ENCODE data around the gene HMBS. TPM values are rescaled to one million over a fixed set of nuclear protein-coding genes. Genes with fewer than 3 reads are reported as not detected.
"Not testable (repeated sequence)": the region's sequence is repeated elsewhere in the genome, so short reads cannot be mapped to it uniquely, and the experiment has no call there.

HMBS gene
- total RNA-seq, 1 donor from 2014 or later: 38.2 TPM

DNA sequence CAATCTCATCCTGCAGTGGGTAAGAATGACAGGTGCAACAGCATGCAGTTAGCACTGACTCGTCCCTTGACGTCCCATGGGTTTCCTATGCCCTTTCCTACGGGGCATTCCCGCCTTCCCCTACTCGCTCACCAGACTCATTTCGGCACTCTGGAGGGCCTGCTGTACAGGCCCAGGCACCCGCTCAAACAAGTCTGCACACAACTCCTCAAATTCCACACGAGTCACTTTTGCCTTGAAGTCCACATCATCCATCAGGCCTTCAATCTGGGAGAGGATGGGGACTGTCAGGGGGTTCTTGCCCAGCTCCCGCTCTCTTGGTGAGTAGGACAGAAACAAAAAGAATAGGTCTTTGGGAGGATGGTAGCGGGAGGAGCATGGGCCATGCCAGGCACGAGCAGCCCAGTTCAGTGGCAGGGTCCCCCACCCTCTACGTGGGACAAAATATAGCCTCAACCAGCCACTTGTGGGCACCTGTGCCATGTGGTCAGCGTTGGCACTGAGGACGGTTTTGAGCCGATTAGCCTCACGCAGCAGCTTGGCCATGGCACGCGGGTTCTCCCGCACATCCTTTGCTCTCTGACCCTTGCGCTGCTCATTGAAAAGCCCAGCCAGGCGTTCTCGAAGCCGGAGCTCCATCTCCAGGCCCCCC lies 32.4 kb upstream of the HMBS start:
- Mint-ChIP-seq H3K27me3 (no peaks in the 10 kb centered on the region), H3K36me3 (peaks cover 24% of the 10 kb centered on the region), H3K4me1 (ENCODE audit: unreplicated experiment) (peaks cover 8% of the 10 kb centered on the region), H3K27ac (no peak overlapping the region), H3K9me3 (no peaks in the 10 kb centered on the region), H3K4me3 (no peak overlapping the region)
- no peak for DNase-seq (ENCODE audit: extremely low spot score, unreplicated experiment)
- TF ChIP-seq, protein P1, sequence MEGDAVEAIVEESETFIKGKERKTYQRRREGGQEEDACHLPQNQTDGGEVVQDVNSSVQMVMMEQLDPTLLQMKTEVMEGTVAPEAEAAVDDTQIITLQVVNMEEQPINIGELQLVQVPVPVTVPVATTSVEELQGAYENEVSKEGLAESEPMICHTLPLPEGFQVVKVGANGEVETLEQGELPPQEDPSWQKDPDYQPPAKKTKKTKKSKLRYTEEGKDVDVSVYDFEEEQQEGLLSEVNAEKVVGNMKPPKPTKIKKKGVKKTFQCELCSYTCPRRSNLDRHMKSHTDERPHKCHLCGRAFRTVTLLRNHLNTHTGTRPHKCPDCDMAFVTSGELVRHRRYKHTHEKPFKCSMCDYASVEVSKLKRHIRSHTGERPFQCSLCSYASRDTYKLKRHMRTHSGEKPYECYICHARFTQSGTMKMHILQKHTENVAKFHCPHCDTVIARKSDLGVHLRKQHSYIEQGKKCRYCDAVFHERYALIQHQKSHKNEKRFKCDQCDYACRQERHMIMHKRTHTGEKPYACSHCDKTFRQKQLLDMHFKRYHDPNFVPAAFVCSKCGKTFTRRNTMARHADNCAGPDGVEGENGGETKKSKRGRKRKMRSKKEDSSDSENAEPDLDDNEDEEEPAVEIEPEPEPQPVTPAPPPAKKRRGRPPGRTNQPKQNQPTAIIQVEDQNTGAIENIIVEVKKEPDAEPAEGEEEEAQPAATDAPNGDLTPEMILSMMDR (conservative IDR thresholded peaks at IDR 0.05): no peak

DNA sequence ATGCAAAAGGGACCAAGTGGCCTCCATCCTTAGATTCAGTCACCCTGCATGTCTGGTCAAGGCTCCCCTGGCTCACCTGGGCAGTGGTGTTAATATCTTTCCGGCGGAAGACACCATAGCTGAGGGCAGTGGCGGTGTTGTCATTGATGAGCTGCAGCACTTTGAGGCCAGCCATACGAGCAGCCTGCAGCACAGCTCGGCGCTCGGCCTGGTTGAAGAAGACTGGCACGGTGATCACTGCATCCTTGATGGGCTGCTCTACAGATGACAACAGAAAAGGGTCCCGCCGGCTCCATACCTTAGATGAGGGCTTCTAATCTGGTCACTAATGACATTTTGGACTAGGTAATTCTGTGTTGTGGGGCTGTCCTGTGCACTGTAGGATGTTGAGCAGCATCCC lies 30.3 kb upstream of the HMBS start:
- Mint-ChIP-seq H3K27ac (no peak overlapping the region), H3K9me3 (no peaks in the 10 kb centered on the region), H3K4me3 (peak overlapping the region; percentile 69)

DNA sequence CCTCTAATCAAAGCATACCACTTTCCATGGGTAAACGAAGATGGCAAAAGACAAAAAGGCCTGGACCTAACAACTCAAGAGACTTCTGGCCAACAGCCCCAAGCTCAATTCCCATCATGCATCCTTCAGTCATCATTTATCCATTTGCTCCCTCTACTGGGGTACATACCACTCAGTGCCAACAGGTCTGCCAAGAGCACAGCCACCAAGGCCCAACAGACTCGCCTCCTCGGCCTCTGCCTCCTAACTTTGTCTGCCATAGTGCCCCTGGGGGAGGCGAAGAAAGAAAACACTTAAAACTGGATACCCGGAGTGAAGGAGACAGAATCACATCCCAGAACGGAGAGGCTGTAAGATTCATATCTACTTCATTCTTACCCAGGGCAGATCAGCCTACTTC lies 28.8 kb upstream of the HMBS start:
- H3K4me1 Mint-ChIP-seq (ENCODE audit: unreplicated experiment): peaks cover 11% of the 10 kb centered on the region
- no peaks in the 10 kb centered on the region for H3K9me3 Mint-ChIP-seq
- peak overlapping the region; percentile 90 for H3K4me3 Mint-ChIP-seq
- TF ChIP-seq, protein P1 (conservative IDR thresholded peaks at IDR 0.05): peak; percentile 16
- H3K27ac Mint-ChIP-seq: peak overlapping the region; percentile 88
- H3K27me3 Mint-ChIP-seq: no peaks in the 10 kb centered on the region
- H3K36me3 Mint-ChIP-seq: peaks cover 22% of the 10 kb centered on the region
- no peak for DNase-seq (ENCODE audit: extremely low spot score, unreplicated experiment)

More for the DNA sequence above, 30.3 kb upstream of the HMBS start:
- Mint-ChIP-seq H3K4me1 (ENCODE audit: unreplicated experiment) (peaks cover 11% of the 10 kb centered on the region), H3K27me3 (no peaks in the 10 kb centered on the region), H3K36me3 (peaks cover 22% of the 10 kb centered on the region)
- no peak for DNase-seq (ENCODE audit: extremely low spot score, unreplicated experiment)
- TF ChIP-seq, protein P1 (conservative IDR thresholded peaks at IDR 0.05): no peak

DNA sequence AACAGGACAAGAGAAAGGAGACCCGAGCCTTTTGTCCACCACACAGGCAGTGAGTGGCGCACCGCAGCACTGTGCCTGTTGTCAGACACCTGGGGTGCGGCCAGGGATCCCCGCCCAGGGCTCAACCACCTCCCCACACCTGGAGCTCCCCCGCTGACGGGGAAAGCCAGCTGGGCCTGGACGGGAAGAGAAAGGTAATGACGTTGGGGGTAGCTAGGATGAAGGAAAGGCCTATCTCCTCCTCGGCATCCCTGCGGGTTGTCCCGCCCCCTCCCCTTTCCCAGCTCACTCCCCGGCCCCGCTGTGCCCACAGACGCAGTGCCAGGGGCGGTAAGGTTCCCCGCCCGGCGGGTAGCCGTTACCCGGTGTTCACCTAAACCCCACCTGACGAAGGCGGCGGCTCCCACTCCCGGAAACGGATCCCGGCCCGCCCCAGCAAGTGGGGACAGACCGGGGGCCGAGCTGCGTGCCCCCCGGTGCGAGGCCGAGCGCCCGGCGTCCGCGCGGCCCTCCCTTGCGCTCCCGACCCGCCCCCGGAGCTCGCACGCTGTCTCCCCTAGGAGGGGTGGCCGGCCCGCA lies 28.2 kb upstream of the HMBS start:
- Mint-ChIP-seq H3K4me1 (ENCODE audit: unreplicated experiment) (peaks cover 11% of the 10 kb centered on the region), H3K4me3 (peak overlapping the region; percentile 90), H3K27me3 (no peaks in the 10 kb centered on the region), H3K27ac (peak overlapping the region; percentile 90), H3K36me3 (peaks cover 22% of the 10 kb centered on the region), H3K9me3 (no peaks in the 10 kb centered on the region)
- TF ChIP-seq, protein P1 (conservative IDR thresholded peaks at IDR 0.05): no peak
- no peak for DNase-seq (ENCODE audit: extremely low spot score, unreplicated experiment)

DNA sequence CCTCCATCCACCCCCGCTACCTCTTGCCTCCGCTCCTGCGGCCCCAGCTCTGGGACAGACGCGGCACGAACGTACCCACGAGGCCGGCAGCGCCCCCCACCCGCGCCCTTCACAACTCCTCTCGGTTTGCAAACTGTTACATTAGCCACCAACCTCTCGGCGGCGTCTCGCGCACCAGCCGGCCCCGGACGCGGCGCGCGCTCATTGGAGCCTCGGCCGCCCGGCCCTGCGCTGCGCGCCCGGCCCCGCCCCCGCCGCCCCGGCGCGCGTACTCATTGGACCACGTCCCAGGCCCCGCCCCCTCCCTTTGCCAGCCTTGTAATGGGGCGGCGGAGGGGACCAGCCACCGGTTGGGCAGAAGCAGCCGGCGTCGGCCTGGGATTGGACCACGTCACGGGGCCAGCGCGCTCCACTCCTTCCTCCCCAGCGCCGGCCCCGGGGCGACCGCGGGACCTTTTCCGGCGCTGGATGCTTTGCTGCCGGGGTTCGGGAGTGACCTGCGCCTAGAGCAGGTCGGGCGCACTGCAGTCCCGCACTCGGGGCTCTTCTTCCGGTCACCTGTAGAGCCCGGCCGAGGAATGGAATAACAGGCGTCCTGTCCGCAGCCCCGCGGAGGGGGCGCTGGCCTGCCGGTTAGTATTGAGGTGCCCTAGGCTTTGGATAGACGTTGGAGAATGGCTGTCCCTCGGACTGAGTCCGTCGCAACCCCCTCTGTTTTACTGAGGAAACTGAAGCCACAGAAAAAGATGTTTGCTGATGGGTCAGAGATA lies 27.5 kb upstream of the HMBS start, which contains the start of gene HYOU1:
Gene HYOU1, minus strand, starts transcription at position 206 of the 770 bp plus-strand sequence. CDS start 1,045 bp downstream, outside the sequence.
- TF ChIP-seq, protein P1 (conservative IDR thresholded peaks at IDR 0.05): peak; percentile 49
- H3K36me3 Mint-ChIP-seq: peaks cover 20% of the 10 kb centered on the region
- H3K27ac Mint-ChIP-seq: peak within 1 kb of the TSS; percentile 90
- no peaks in the 10 kb centered on the region for H3K27me3 Mint-ChIP-seq
- peak within 1 kb of the TSS; percentile 90 for H3K4me3 Mint-ChIP-seq
- no peaks in the 10 kb centered on the region for H3K9me3 Mint-ChIP-seq
- peak; percentile 99 for DNase-seq (ENCODE audit: extremely low spot score, unreplicated experiment)
- peaks cover 11% of the 10 kb centered on the region for H3K4me1 Mint-ChIP-seq (ENCODE audit: unreplicated experiment)

DNA sequence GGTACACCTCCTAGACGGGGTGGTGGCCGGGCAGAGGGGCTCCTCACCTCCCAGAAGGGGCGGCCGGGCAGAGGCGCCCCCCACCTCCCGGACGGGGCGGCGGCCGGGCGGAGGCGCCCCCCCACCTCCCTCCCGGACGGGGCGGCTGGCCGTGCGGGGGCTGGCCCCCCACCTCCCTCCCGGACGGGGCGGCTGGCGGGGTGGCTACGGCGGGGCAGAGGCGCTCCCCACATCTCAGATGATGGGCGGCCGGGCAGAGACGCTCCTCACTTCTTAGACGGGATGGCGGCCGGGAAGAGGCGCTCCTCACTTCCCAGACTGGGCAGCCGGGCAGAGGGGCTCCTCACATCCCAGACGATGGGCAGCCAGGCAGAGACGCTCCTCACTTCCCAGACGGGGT lies 25.6 kb upstream of the HMBS start:
- H3K36me3 Mint-ChIP-seq, H3K9me3 Mint-ChIP-seq: not testable (repeated sequence)

More for the DNA sequence above, 25.6 kb upstream of the HMBS start:
- H3K4me3 Mint-ChIP-seq; H3K27ac Mint-ChIP-seq; DNase-seq (ENCODE audit: extremely low spot score, unreplicated experiment); H3K27me3 Mint-ChIP-seq: not testable (repeated sequence)
- H3K4me1 Mint-ChIP-seq (ENCODE audit: unreplicated experiment): peaks cover 11% of the 10 kb centered on the region

Measured in type B pancreatic cell (in vitro differentiated cells).